ENCODE data around the gene NPFF.
"Not testable (repeated sequence)": the region's sequence is repeated elsewhere in the genome, so short reads cannot be mapped to it uniquely, and the experiment has no call there.

Gene NPFF

DNA sequence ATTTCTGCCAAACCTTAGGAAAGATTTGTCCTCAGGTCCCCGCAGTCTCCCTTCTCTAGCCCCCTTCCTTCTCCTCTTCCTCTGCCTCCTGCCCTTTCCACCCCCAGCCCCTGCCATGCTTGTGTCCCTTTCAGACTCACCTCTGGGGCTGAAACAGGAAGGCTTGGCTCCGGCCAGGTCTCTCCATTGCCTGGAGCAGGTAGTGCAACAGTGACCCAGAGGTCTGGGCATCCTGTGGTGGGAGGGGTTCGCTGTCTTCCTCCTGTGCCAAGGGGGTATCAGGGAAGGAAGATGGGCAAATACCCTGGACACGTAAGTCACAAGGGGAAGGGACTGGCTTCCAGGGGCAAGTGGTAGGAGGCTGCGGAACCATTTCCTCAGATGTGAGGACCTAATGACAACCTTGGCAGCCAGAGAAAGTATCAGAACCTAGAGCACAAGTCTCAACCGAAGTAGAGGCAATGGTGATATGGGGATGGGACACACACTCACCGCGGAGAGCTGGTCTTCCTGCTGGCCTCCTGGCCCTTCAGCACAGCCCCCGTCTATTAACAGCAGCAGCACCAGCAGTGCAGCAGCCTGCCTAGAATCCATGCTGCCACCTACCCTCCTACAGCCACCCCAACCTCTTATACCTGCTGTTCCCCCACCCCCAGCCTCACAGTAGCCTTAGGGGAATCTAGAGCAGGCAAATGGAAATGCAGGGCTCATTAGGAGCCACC, at the start of gene NPFF:
TSS of gene NPFF (minus strand) at position 604 of the 722 bp plus-strand sequence. CDS start at position 594, 10 bp downstream.
- H2AFZ ChIP-seq, result no peak within 1 kb of the TSS
- no peak within 1 kb of the TSS for H3K9ac ChIP-seq
- H3K36me3 ChIP-seq (ENCODE audit: control insufficient read depth, insufficient read depth, low read length), result no peaks in the 10 kb centered on the region
- H3K4me3 ChIP-seq (ENCODE audit: low read depth, low read length), result no peak within 1 kb of the TSS
- H3K9me3 ChIP-seq (ENCODE audit: control insufficient read depth, low read length), result no peaks in the 10 kb centered on the region
- H3K27me3 ChIP-seq (ENCODE audit: control insufficient read depth, insufficient read depth, low read length), result no peaks in the 10 kb centered on the region
- TF ChIP-seq, protein P1, sequence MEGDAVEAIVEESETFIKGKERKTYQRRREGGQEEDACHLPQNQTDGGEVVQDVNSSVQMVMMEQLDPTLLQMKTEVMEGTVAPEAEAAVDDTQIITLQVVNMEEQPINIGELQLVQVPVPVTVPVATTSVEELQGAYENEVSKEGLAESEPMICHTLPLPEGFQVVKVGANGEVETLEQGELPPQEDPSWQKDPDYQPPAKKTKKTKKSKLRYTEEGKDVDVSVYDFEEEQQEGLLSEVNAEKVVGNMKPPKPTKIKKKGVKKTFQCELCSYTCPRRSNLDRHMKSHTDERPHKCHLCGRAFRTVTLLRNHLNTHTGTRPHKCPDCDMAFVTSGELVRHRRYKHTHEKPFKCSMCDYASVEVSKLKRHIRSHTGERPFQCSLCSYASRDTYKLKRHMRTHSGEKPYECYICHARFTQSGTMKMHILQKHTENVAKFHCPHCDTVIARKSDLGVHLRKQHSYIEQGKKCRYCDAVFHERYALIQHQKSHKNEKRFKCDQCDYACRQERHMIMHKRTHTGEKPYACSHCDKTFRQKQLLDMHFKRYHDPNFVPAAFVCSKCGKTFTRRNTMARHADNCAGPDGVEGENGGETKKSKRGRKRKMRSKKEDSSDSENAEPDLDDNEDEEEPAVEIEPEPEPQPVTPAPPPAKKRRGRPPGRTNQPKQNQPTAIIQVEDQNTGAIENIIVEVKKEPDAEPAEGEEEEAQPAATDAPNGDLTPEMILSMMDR (IDR thresholded peaks at IDR 0.05), result no peak
- H3K4me1 ChIP-seq, result peaks cover 5% of the 10 kb centered on the region
- no peaks in the 10 kb centered on the region for H3K79me2 ChIP-seq
- no peak within 1 kb of the TSS for H3K27ac ChIP-seq
- H3K4me2 ChIP-seq (ENCODE audit: low read length), result no peak within 1 kb of the TSS

- H3K9ac ChIP-seq, result no peak overlapping the region
- no peaks in the 10 kb centered on the region for H3K9me3 ChIP-seq (ENCODE audit: control insufficient read depth, low read length)
- H3K4me2 ChIP-seq (ENCODE audit: low read length), result no peak overlapping the region
- H3K4me1 ChIP-seq, result no peaks in the 10 kb centered on the region
- H3K79me2 ChIP-seq, result peaks cover 5% of the 10 kb centered on the region
- H3K4me3 ChIP-seq (ENCODE audit: low read depth, low read length), result no peak overlapping the region
- TF ChIP-seq, protein P1 (IDR thresholded peaks at IDR 0.05), result no peak
- no peak overlapping the region for H3K27ac ChIP-seq
- H3K27me3 ChIP-seq (ENCODE audit: control insufficient read depth, insufficient read depth, low read length), result no peaks in the 10 kb centered on the region
- no peak overlapping the region for H2AFZ ChIP-seq
- no peaks in the 10 kb centered on the region for H3K36me3 ChIP-seq (ENCODE audit: control insufficient read depth, insufficient read depth, low read length)
These were observed 45.4 kb upstream of the NPFF start for GRCh38 chr12:53552361-53553327.

- Histone ChIP-seq H3K27me3 (ENCODE audit: control insufficient read depth, insufficient read depth, low read length) (no peaks in the 10 kb centered on the region), H3K36me3 (ENCODE audit: control insufficient read depth, insufficient read depth, low read length) (no peaks in the 10 kb centered on the region), H3K9ac (no peak overlapping the region), H3K9me3 (ENCODE audit: control insufficient read depth, low read length) (no peaks in the 10 kb centered on the region), H3K4me3 (ENCODE audit: low read depth, low read length) (no peak overlapping the region), H3K79me2 (peaks cover 5% of the 10 kb centered on the region), H3K4me1 (no peaks in the 10 kb centered on the region), H2AFZ (no peak overlapping the region), H3K27ac (no peak overlapping the region), H3K4me2 (ENCODE audit: low read length) (no peak overlapping the region)
- TF ChIP-seq, protein P1 (IDR thresholded peaks at IDR 0.05), result no peak
These were observed 44.6 kb upstream of the NPFF start for GRCh38 chr12:53551889-53552291.

GRCh38 chr12:53550595-53550994, 43.3 kb upstream of the NPFF start:
- TF ChIP-seq, protein P1 (IDR thresholded peaks at IDR 0.05), result no peak
- Histone ChIP-seq H3K9ac (no peak overlapping the region), H3K36me3 (ENCODE audit: control insufficient read depth, insufficient read depth, low read length) (no peaks in the 10 kb centered on the region), H3K4me3 (ENCODE audit: low read depth, low read length) (no peak overlapping the region), H3K4me1 (no peaks in the 10 kb centered on the region), H3K27ac (no peak overlapping the region), H3K9me3 (ENCODE audit: control insufficient read depth, low read length) (no peaks in the 10 kb centered on the region), H3K27me3 (ENCODE audit: control insufficient read depth, insufficient read depth, low read length) (no peaks in the 10 kb centered on the region), H3K4me2 (ENCODE audit: low read length) (no peak overlapping the region), H3K79me2 (no peaks in the 10 kb centered on the region), H2AFZ (no peak overlapping the region)

DNA sequence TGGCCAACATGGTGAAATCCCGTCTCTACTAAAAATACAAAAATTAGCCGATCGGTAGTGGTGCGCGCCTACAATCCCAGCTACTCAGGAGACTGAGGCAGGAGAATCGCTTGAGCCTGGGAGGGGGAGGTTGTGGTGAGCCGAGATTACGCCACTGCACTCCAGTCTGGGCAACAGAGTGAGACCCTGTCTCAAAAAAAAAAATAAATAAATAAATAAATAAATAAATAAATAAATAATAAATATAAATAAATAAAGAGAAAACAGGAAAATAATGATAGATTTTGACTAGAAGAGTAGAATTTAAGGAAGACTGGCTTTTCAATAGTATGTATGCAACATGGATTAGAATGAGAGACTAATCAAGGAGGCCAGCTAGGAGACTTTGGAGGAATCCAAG, 42.8 kb upstream of the NPFF start:
- not testable (repeated sequence) for H3K9ac ChIP-seq; H3K4me3 ChIP-seq (ENCODE audit: low read depth, low read length); H3K79me2 ChIP-seq; H3K4me2 ChIP-seq (ENCODE audit: low read length); H3K27me3 ChIP-seq (ENCODE audit: control insufficient read depth, insufficient read depth, low read length); H3K36me3 ChIP-seq (ENCODE audit: control insufficient read depth, insufficient read depth, low read length); H3K4me1 ChIP-seq; H3K9me3 ChIP-seq (ENCODE audit: control insufficient read depth, low read length); H2AFZ ChIP-seq; H3K27ac ChIP-seq

DNA sequence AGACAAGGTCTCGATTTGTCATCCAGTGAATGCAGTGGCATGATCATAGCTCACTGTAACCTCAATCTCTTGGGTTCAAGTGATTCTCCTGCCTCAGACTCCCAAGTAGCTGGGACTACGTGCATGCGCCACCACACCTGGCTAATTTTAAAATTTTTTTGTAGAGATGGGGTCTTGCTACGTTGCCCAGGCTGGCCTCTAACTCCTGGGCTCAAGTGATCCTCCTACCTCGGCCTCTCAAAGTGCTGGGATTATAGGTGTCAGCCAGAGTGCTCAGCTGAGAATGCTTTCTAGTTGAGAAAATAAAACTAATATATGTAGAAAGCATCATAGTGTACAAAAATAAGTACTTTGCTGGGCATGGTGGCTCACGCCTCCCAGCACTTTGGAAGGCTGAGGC, 41.1 kb upstream of the NPFF start:
- not testable (repeated sequence) for H3K9me3 ChIP-seq (ENCODE audit: control insufficient read depth, low read length); H3K4me3 ChIP-seq (ENCODE audit: low read depth, low read length); H3K27me3 ChIP-seq (ENCODE audit: control insufficient read depth, insufficient read depth, low read length); H3K9ac ChIP-seq; H2AFZ ChIP-seq; H3K4me2 ChIP-seq (ENCODE audit: low read length); H3K79me2 ChIP-seq; H3K4me1 ChIP-seq; H3K27ac ChIP-seq; H3K36me3 ChIP-seq (ENCODE audit: control insufficient read depth, insufficient read depth, low read length)

Data from parathyroid adenoma (tissue), 2 donors.